HG02588 (cell line): ENCODE measurements around the gene MRPL46.
"Not testable (repeated sequence)": the region's sequence is repeated elsewhere in the genome, so short reads cannot be mapped to it uniquely, and the experiment has no call there.

ENCODE experiments used
- ATAC-seq: cut with Tn5 transposase; IDR thresholded peaks from one replicate; pipeline ENCODE4 v1.9.1; 2021; ENCODE audit warnings: mild to moderate bottlenecking, moderate library complexity; ENCODE audit not compliant: unreplicated experiment

Gene MRPL46

GRCh38 chr15:88447206-88447605, 20.0 kb downstream of the MRPL46 start:
- no peak for ATAC-seq

- ATAC-seq, result no peak
Observed at GRCh38 chr15:88441076-88441730, 26.0 kb downstream of the MRPL46 start.

GRCh38 chr15:88440021-88440420, 27.2 kb downstream of the MRPL46 start:
- ATAC-seq, result no peak

- ATAC-seq, result no peak
Observed at GRCh38 chr15:88438181-88438580, 29.0 kb downstream of the MRPL46 start.

- not testable (repeated sequence) for ATAC-seq
Observed at GRCh38 chr15:88434106-88434505, 33.1 kb downstream of the MRPL46 start.

GRCh38 chr15:88433046-88433685, 34.0 kb downstream of the MRPL46 start:
- ATAC-seq, result no peak

- no peak for ATAC-seq
Observed at GRCh38 chr15:88431441-88431840, 35.7 kb downstream of the MRPL46 start.

- ATAC-seq, result no peak
Observed at GRCh38 chr15:88430051-88430450, 37.1 kb downstream of the MRPL46 start.

GRCh38 chr15:88428805-88429605, 38.2 kb downstream of the MRPL46 start:
- no peak for ATAC-seq

- ATAC-seq, result no peak
Observed at GRCh38 chr15:88428053-88428452, 39.1 kb downstream of the MRPL46 start.

- no peak for ATAC-seq
Observed at GRCh38 chr15:88426304-88426703, 40.9 kb downstream of the MRPL46 start.

- ATAC-seq, result no peak
Observed at GRCh38 chr15:88423331-88423730, 43.9 kb downstream of the MRPL46 start.

- no peak for ATAC-seq
Observed at GRCh38 chr15:88419830-88420229, 47.4 kb downstream of the MRPL46 start.
